NB4 (cell line): ENCODE results near the gene CTNNA2.

Experiments
- MYC ChIP-seq: IDR thresholded peaks from 2 replicates; pipeline ENCODE4 v1.6.1; 2011; ENCODE audit warnings: low read depth, low read length
- POLR2A ChIP-seq: IDR thresholded peaks from 2 replicates; pipeline ENCODE4 v1.6.1; 2011; ENCODE audit warnings: mild to moderate bottlenecking; ENCODE audit not compliant: insufficient read length; ENCODE audit errors: extremely low read depth
- TF ChIP-seq, protein P1 (sequence below): IDR thresholded peaks from one replicate; pipeline ENCODE4 v1.5.1; 2012; ENCODE audit warnings: low read depth, low read length
- TF ChIP-seq, protein P2 (sequence below): IDR thresholded peaks from 2 replicates; pipeline ENCODE4 v1.6.1; 2011; ENCODE audit warnings: low read depth, low read length

DNA sequence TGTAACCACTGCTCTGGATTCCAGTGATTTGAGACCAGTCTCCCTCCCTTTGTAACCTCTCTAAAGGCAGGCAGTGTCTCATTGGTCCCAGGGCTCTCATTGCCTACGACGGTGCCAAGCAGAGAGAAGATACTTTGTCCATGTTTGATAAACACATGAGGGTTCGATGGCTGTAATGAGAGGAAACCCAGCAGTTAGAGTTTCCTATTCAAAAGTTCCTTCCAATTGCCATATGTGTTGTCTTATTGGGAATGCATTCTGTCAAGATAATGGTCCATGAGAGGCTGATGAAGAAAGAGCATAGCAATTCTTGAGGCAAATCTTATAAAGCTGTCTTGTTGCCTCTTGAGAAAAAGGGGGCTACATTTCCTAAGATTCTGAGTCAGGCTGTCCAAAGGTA is 499.2 kb downstream of the CTNNA2 start:
- TF ChIP-seq, protein P1, sequence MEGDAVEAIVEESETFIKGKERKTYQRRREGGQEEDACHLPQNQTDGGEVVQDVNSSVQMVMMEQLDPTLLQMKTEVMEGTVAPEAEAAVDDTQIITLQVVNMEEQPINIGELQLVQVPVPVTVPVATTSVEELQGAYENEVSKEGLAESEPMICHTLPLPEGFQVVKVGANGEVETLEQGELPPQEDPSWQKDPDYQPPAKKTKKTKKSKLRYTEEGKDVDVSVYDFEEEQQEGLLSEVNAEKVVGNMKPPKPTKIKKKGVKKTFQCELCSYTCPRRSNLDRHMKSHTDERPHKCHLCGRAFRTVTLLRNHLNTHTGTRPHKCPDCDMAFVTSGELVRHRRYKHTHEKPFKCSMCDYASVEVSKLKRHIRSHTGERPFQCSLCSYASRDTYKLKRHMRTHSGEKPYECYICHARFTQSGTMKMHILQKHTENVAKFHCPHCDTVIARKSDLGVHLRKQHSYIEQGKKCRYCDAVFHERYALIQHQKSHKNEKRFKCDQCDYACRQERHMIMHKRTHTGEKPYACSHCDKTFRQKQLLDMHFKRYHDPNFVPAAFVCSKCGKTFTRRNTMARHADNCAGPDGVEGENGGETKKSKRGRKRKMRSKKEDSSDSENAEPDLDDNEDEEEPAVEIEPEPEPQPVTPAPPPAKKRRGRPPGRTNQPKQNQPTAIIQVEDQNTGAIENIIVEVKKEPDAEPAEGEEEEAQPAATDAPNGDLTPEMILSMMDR: no peak
- no peak for TF ChIP-seq POLR2A
- TF ChIP-seq, protein P2, sequence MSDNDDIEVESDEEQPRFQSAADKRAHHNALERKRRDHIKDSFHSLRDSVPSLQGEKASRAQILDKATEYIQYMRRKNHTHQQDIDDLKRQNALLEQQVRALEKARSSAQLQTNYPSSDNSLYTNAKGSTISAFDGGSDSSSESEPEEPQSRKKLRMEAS: no peak
- TF ChIP-seq MYC: no peak
